ENCODE measurements around the gene CHD6.

GRCh38 chr20:41537865-41538264 lies 80.3 kb downstream of the CHD6 start:
- TF ChIP-seq CTCF (IDR thresholded peaks at IDR 0.05) = no peak
- no peak for TF ChIP-seq POLR2A (IDR thresholded peaks at IDR 0.05)

All from testis (tissue), 2 donors.